Dedifferentiated amniotic fluid mesenchymal stem cell (primary cell): Measurements from ENCODE around the gene TRAM2.

ENCODE experiments used
- DNase-seq: peaks from one replicate; pipeline ENCODE4 v3.0.0-alpha.2; 2016; ENCODE audit errors: extremely low spot score

TRAM2 gene

GRCh38 chr6:52594221-52594620 lies 17.4 kb upstream of the TRAM2 start:
- DNase-seq = no peak

- no peak for DNase-seq
Measured at GRCh38 chr6:52591832-52592231, 15.0 kb upstream of the TRAM2 start.

GRCh38 chr6:52590152-52590891 lies 13.5 kb upstream of the TRAM2 start:
- peak; percentile 47 for DNase-seq

- no peak for DNase-seq
Measured at GRCh38 chr6:52588710-52589091, 11.8 kb upstream of the TRAM2 start.

GRCh38 chr6:52588087-52588709 lies 11.3 kb upstream of the TRAM2 start:
- no peak for DNase-seq

GRCh38 chr6:52587001-52587400 lies 10.1 kb upstream of the TRAM2 start:
- DNase-seq = no peak

- DNase-seq = no peak
Measured at GRCh38 chr6:52584203-52584602, 7.3 kb upstream of the TRAM2 start.

- DNase-seq = no peak
Measured at GRCh38 chr6:52582996-52583395, 6.1 kb upstream of the TRAM2 start.

- DNase-seq = no peak
Measured at GRCh38 chr6:52582446-52582845, 5.6 kb upstream of the TRAM2 start.

- DNase-seq = no peak
Measured at GRCh38 chr6:52580905-52581304, 4.0 kb upstream of the TRAM2 start.

GRCh38 chr6:52579006-52579660 lies 2.3 kb upstream of the TRAM2 start:
- DNase-seq = no peak

- no peak for DNase-seq
Measured at GRCh38 chr6:52577778-52578463, 1.1 kb upstream of the TRAM2 start.

- DNase-seq = peak; percentile 66
Measured at GRCh38 chr6:52576392-52577021, 353 bp downstream of the TRAM2 start.

GRCh38 chr6:52576054-52576391 lies 837 bp downstream of the TRAM2 start:
- DNase-seq = no peak

- no peak for DNase-seq
Measured at GRCh38 chr6:52575502-52575892, 1.4 kb downstream of the TRAM2 start.

GRCh38 chr6:52574709-52575501 lies 2.0 kb downstream of the TRAM2 start:
- peak; percentile 60 for DNase-seq

- no peak for DNase-seq
Measured at GRCh38 chr6:52573295-52573694, 3.6 kb downstream of the TRAM2 start.

- DNase-seq = no peak
Measured at GRCh38 chr6:52572536-52572935, 4.3 kb downstream of the TRAM2 start.

- DNase-seq = no peak
Measured at GRCh38 chr6:52571099-52571755, 5.6 kb downstream of the TRAM2 start.

GRCh38 chr6:52570291-52570700 lies 6.6 kb downstream of the TRAM2 start:
- no peak for DNase-seq

GRCh38 chr6:52568320-52568719 lies 8.5 kb downstream of the TRAM2 start:
- no peak for DNase-seq
